Kidney (tissue), 14 donors: ENCODE data around the gene TMEM9B. TPM values are rescaled to one million over a fixed set of nuclear protein-coding genes. Genes with fewer than 3 reads are reported as not detected.

ENCODE experiments used
- DNase-seq, 5 donors: peaks; one replicate each; pipeline ENCODE4 v3.0.0-alpha.2; 2013 to 2020
- FAIRE-seq: peaks from 2 replicates; lab custom pipeline; 2012; peaks lifted over from hg19 to GRCh38; lab: Jason Lieb, UNC
- H3K27ac ChIP-seq, 2 donors: one replicate each; pipeline ENCODE4 v1.7.0; 2013; ENCODE audit warnings: low read depth in 2 of 2, low read length in 2 of 2, inconsistent platforms in 1 of 2
- H3K27me3 ChIP-seq: one replicate; pipeline ENCODE4 v1.7.1; 2013; ENCODE audit warnings: low read length, inconsistent platforms; ENCODE audit not compliant: control insufficient read depth, insufficient read depth
- H3K36me3 ChIP-seq, 3 donors: one replicate each; pipeline versions ENCODE4 v1.7.0 to v1.7.1; 2013; ENCODE audit warnings: low read length in 3 of 3, control low read depth in 1 of 3, inconsistent platforms in 1 of 3; ENCODE audit not compliant: insufficient read depth in 3 of 3, control insufficient read depth in 2 of 3
- H3K4me1 ChIP-seq, 3 donors: one replicate each; pipeline versions ENCODE4 v1.7.0 to v1.7.1; 2013; ENCODE audit warnings: low read length in 3 of 3, inconsistent platforms in 1 of 3, low read depth in 1 of 3; ENCODE audit not compliant: control insufficient read depth in 2 of 3, insufficient read depth in 2 of 3
- H3K4me3 ChIP-seq, 3 donors: one replicate each; pipeline versions ENCODE4 v1.7.0 to v1.8.1; 2013; ENCODE audit warnings: low read length in 3 of 3, control low read depth in 1 of 3, inconsistent platforms in 1 of 3
- H3K9ac ChIP-seq, 3 donors: one replicate each; pipeline versions ENCODE4 v1.7.0 to v1.7.1; 2013; ENCODE audit warnings: low read length in 3 of 3, control low read depth in 1 of 3, inconsistent platforms in 1 of 3
- H3K9me3 ChIP-seq, 3 donors: one replicate each; pipeline versions ENCODE4 v1.7.0 to v1.7.1; 2013; ENCODE audit warnings: low read length in 3 of 3, control low read depth in 1 of 3, inconsistent platforms in 1 of 3; ENCODE audit not compliant: control insufficient read depth in 2 of 3, insufficient read depth in 1 of 3
- intact Hi-C: fragments of 100-400 bp; cut with DNase I; formaldehyde crosslinking; loops from one replicate; pipeline ENCODE4 v1.11.1; 2022
- polyA plus RNA-seq: library from polyadenylated mRNA; stranded (reverse); fragments of 350-450 nt; fragmentation: Illumina TruSeq; extraction: RNeasy Lipid Tissue Mini Kit (QIAGEN cat#74804); gene quantifications from one replicate; pipeline ENCODE4 v1.2.3, GENCODE V29; 2014; ENCODE audit warnings: low read depth, low replicate concordance; ENCODE audit not compliant: insufficient read depth
- total RNA-seq: library from RNA; stranded (reverse); fragmentation: NEBNext Ultra II Directional; extraction: Animal tissue kit (Norgen Biotek cat#: 25700); gene quantifications from one replicate; pipeline ENCODE4 v1.2.1, GENCODE V29; 2021
- TF ChIP-seq, protein P1 (sequence below): IDR thresholded peaks from 3 replicates; pipeline ENCODE4 v1.5.1; 2012; ENCODE audit warnings: mild to moderate bottlenecking, moderate library complexity, borderline replicate concordance; ENCODE audit not compliant: insufficient read depth; ENCODE audit errors: extremely low read depth
- donor health status: control.
- donor health status: control.
- donor health status: control.
- donor health status: control.
- donor health status: control.
- donor health status: DM: yes; HTN: yes; CAD: no.
- donor health status: Normal renal cell carcinoma (clear cell type).

The TMEM9B gene
- total and polyA plus RNA-seq, 2 donors from 2014 or later: 64.4 to 73.0 TPM

DNA sequence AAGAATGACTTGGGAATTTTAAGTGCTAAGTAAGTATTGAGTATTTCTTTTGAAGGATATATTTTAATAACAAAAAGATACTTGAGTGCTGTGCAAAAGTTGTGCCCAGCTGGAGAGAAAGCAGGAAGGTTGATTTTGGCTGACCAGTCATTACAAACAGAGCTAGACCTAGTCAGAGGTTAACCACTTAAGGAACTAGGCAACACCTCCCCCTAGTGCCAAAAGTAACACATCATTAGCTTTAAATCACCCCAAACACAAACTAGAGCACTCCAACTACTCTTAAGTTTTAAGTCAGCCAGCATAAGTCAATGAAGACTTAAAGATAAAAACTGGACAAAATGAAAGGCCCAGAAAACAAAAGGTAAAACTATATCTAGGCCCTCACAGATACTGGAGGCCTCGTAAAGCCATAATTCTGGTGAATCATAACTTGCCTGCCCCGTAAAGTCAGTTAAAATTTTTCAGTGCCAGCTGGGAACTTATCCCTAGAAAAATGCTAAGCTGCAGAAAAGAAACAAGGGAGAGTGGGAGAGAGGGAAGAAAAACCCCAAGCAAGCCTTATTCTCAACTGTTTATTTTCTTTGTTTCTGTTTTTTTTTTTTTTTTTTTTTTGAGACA is 4.6 kb downstream of the TMEM9B start:
- DNase-seq (peak in 3 of 5 donors; percentile 57 to 92 (median 86)), FAIRE-seq (peak; percentile 41)
- H3K36me3 ChIP-seq: peaks cover 0 to 6% (median 0%) of the 10 kb centered on the region in 3 donors
- H3K9ac ChIP-seq: peak overlapping the region in 1 of 3 donors; percentile 38
- H3K9me3 ChIP-seq: no peaks in the 10 kb centered on the region
- H3K27me3 ChIP-seq: no peaks in the 10 kb centered on the region
- H3K4me3 ChIP-seq: no peak overlapping the region
- H3K4me1 ChIP-seq: peaks cover 0 to 20% (median 7%) of the 10 kb centered on the region in 3 donors
- TF ChIP-seq, protein P1, sequence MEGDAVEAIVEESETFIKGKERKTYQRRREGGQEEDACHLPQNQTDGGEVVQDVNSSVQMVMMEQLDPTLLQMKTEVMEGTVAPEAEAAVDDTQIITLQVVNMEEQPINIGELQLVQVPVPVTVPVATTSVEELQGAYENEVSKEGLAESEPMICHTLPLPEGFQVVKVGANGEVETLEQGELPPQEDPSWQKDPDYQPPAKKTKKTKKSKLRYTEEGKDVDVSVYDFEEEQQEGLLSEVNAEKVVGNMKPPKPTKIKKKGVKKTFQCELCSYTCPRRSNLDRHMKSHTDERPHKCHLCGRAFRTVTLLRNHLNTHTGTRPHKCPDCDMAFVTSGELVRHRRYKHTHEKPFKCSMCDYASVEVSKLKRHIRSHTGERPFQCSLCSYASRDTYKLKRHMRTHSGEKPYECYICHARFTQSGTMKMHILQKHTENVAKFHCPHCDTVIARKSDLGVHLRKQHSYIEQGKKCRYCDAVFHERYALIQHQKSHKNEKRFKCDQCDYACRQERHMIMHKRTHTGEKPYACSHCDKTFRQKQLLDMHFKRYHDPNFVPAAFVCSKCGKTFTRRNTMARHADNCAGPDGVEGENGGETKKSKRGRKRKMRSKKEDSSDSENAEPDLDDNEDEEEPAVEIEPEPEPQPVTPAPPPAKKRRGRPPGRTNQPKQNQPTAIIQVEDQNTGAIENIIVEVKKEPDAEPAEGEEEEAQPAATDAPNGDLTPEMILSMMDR: peak; percentile 55
- H3K27ac ChIP-seq: no peak overlapping the region
- intact Hi-C loops: no loop called here

DNA sequence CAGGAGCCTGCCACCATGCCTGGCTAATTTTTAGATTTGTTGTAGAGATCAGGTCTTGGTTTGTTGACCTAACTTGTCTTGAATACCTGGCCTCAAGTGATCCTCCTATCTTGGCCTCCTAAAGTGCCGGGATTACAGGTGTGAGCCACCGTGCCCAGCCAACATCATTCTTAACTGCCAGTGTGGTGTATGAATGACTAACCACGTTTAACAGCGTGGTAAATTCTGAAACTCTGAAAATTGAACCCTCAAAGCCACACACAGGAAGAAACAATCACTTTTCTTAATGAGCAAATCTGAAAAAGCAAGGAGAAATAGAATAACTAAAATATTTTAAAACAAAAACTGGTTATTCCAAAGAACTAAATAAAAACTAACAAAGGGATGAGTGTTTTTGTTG is 7.4 kb downstream of the TMEM9B start:
- H3K36me3 ChIP-seq: peaks cover 0 to 17% (median 5%) of the 10 kb centered on the region in 3 donors
- H3K4me1 ChIP-seq: peaks cover 0 to 10% (median 7%) of the 10 kb centered on the region in 3 donors
- no peak overlapping the region for H3K4me3 ChIP-seq
- TF ChIP-seq, protein P1: no peak
- no peak overlapping the region for H3K27ac ChIP-seq
- FAIRE-seq: no peak
- no peaks in the 10 kb centered on the region for H3K9me3 ChIP-seq
- intact Hi-C loops: no loop called here
- no peak overlapping the region for H3K9ac ChIP-seq
- no peak for DNase-seq
- no peaks in the 10 kb centered on the region for H3K27me3 ChIP-seq

DNA sequence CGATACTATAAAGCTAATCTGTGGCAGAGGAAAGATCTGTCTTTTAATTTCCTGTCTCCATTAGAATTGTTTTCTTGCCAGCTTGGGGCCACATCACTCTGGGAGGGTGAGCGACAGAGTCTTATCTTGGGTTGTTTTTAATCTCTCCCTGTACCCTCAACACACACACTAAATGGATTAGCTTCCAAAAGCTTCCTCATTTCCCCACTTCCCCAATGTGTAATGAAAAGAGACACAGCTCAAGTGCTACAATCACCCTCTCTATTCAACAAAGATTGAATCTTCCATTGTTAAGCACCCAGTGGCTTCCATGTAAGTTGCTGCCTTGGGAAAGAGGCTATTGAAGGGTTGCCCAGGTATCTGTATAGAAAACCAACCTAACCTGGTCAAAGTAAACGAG is 15.4 kb downstream of the TMEM9B start:
- Histone ChIP-seq H3K9ac (no peak overlapping the region), H3K4me1 (no peaks in the 10 kb centered on the region), H3K27me3 (no peaks in the 10 kb centered on the region), H3K27ac (no peak overlapping the region), H3K4me3 (no peak overlapping the region), H3K36me3 (peaks cover 0 to 26% (median 18%) of the 10 kb centered on the region in 3 donors), H3K9me3 (no peaks in the 10 kb centered on the region)
- TF ChIP-seq, protein P1: no peak
- intact Hi-C loops: no loop called here
- DNase-seq (no peak), FAIRE-seq (no peak)
